SK-N-SH (cell line): ENCODE results near the gene BBOF1. TPM values are rescaled to one million over a fixed set of nuclear protein-coding genes. Genes with fewer than 3 reads are reported as not detected.
"Not testable (repeated sequence)": the region's sequence is repeated elsewhere in the genome, so short reads cannot be mapped to it uniquely, and the experiment has no call there.

ENCODE experiments used
- CTCF ChIA-PET: fragments of 300-600, 350-600 bp; formaldehyde crosslinking; extraction: SDS; loops from one replicate; lab custom pipeline; 2021; lab: Yijun Ruan, JAX
- POLR2A ChIA-PET: fragments of 350-600 bp; sonication (Branson Sonifier 250); formaldehyde crosslinking; extraction: SDS; loops from one replicate; lab custom pipeline; 2020; ENCODE audit warnings: antibody characterized with exemption, inconsistent platforms; lab: Yijun Ruan, JAX
- DNase-seq: peaks from one replicate; pipeline ENCODE4 v3.0.0; 2012
- H2AFZ ChIP-seq: fragments of 200-600 bp; sonication (generic); 2 replicates; pipeline ENCODE4 v1.8.1; 2016; ENCODE audit warnings: antibody characterized with exemption, mild to moderate bottlenecking, low read depth
- H3F3A ChIP-seq: fragments of 200-600 bp; sonication (generic); replicated peaks from 2 replicates; pipeline ENCODE3; 2016; ENCODE audit warnings: antibody characterized with exemption, mild to moderate bottlenecking; ENCODE audit not compliant: insufficient read depth
- H3K27ac ChIP-seq, 2 experiments: fragments of 200-500 bp in 1 of 2; fragments of 200-600 bp in 1 of 2; sonication (Bioruptor generic) in 1 of 2; sonication (generic), shearing (Covaris generic) in 1 of 2; 2 replicates each; pipeline versions ENCODE4 v1.5.1 to v1.6.1; 2014 to 2016; ENCODE audit warnings: low read depth in 2 of 2, inconsistent platforms in 1 of 2, low read length in 1 of 2, mild to moderate bottlenecking in 1 of 2, mixed read lengths in 1 of 2
- H3K27me3 ChIP-seq: fragments of 200-600 bp; sonication (generic), shearing (Covaris generic); 2 replicates; pipeline ENCODE4 v1.6.1; 2016; ENCODE audit warnings: mixed run types; ENCODE audit not compliant: insufficient read depth
- H3K36me3 ChIP-seq, 2 experiments: fragments of 200-500 bp in 1 of 2; fragments of 200-600 bp in 1 of 2; sonication (Bioruptor generic) in 1 of 2; sonication (generic) in 1 of 2; replicated peaks in 1 of 2; 2 replicates each; pipeline versions ENCODE3 to v1.5.1; 2014 to 2016; ENCODE audit warnings: low read length in 1 of 2, mild to moderate bottlenecking in 1 of 2; ENCODE audit not compliant: insufficient read depth in 2 of 2, control insufficient read depth in 1 of 2
- H3K4me1 ChIP-seq, 2 experiments: fragments of 200-500 bp in 1 of 2; fragments of 200-600 bp in 1 of 2; sonication (Bioruptor generic) in 1 of 2; sonication (generic), shearing (Covaris generic) in 1 of 2; 2 replicates each; pipeline versions ENCODE4 v1.5.1 to v1.6.1; 2014 to 2016; ENCODE audit warnings: low read depth in 1 of 2, low read length in 1 of 2, mixed run types in 1 of 2; ENCODE audit not compliant: insufficient read depth in 2 of 2, control insufficient read depth in 1 of 2
- H3K4me2 ChIP-seq: fragments of 200-600 bp; sonication (generic), shearing (Covaris generic); 2 replicates; pipeline ENCODE4 v1.6.1; 2017; ENCODE audit warnings: mixed run types
- H3K4me3 ChIP-seq, 2 experiments: fragments of 200-500 bp in 1 of 2; fragments of 200-600 bp in 1 of 2; sonication (Bioruptor generic) in 1 of 2; sonication (generic), shearing (Covaris generic) in 1 of 2; 2 replicates each; pipeline versions ENCODE4 v1.5.1 to v1.8.1; 2014 to 2016; ENCODE audit warnings: low read depth in 2 of 2, inconsistent platforms in 1 of 2, low read length in 1 of 2, mild to moderate bottlenecking in 1 of 2, mixed read lengths in 1 of 2, moderate library complexity in 1 of 2
- H3K79me2 ChIP-seq: fragments of 200-600 bp; sonication (generic); 2 replicates; pipeline ENCODE4 v1.8.1; 2017; ENCODE audit warnings: mild to moderate bottlenecking; ENCODE audit not compliant: insufficient read depth
- H3K9ac ChIP-seq: fragments of 200-600 bp; sonication (generic); 2 replicates; pipeline ENCODE4 v1.6.1; 2017; ENCODE audit warnings: mixed run types
- H3K9me2 ChIP-seq: fragments of 200-600 bp; sonication (generic); 2 replicates; pipeline ENCODE4 v1.6.1; 2017; ENCODE audit warnings: mixed run types
- H3K9me3 ChIP-seq: fragments of 200-600 bp; sonication (generic); 2 replicates; pipeline ENCODE4 v1.6.1; 2017; ENCODE audit warnings: mixed run types, mild to moderate bottlenecking, moderate library complexity
- H4K20me1 ChIP-seq: fragments of 200-600 bp; sonication (generic); 2 replicates; pipeline ENCODE4 v1.6.1; 2017; ENCODE audit warnings: mild to moderate bottlenecking, mixed run types; ENCODE audit not compliant: insufficient read depth
- CHD2 ChIP-seq: fragments of 150-350 bp; IDR thresholded peaks from 2 replicates; pipeline ENCODE4 v1.6.1; 2018; ENCODE audit warnings: low read length; ENCODE audit not compliant: partially characterized antibody
- ELF1 ChIP-seq: IDR thresholded peaks from 2 replicates; pipeline ENCODE4 v1.4.0; 2012
- EP300 ChIP-seq, 2 experiments: IDR thresholded peaks; 2 replicates each; pipeline versions ENCODE4 v1.4.0 to v1.6.1; 2012; ENCODE audit warnings: borderline replicate concordance in 1 of 2, low read depth in 1 of 2, low read length in 1 of 2
- FOXJ3 ChIP-seq: sonication (generic); formaldehyde crosslinking; IDR thresholded peaks from 2 replicates; pipeline ENCODE4 v1.5.1; 2020; ENCODE audit warnings: mild to moderate bottlenecking, missing genetic modification reagents
- GATA2 ChIP-seq: sonication (generic); formaldehyde crosslinking; IDR thresholded peaks from 2 replicates; pipeline ENCODE4 v1.5.0; 2020; ENCODE audit warnings: mild to moderate bottlenecking, missing genetic modification reagents
- JUND ChIP-seq: IDR thresholded peaks from 2 replicates; pipeline ENCODE4 v1.4.0; 2012
- MEF2A ChIP-seq: IDR thresholded peaks from 2 replicates; pipeline ENCODE4 v1.4.0; 2012; ENCODE audit warnings: low read depth, borderline replicate concordance
- RAD21 ChIP-seq: IDR thresholded peaks from 2 replicates; pipeline ENCODE4 v1.6.1; 2012; ENCODE audit warnings: mild to moderate bottlenecking, low read length
- RFX5 ChIP-seq: IDR thresholded peaks from 2 replicates; pipeline ENCODE4 v1.6.1; 2012; ENCODE audit warnings: mild to moderate bottlenecking, improper control_type of control experiment, low read length
- RXRA ChIP-seq: IDR thresholded peaks from 2 replicates; pipeline ENCODE4 v1.4.0; 2012; ENCODE audit warnings: low read depth, mild to moderate bottlenecking, borderline replicate concordance
- SMC3 ChIP-seq: IDR thresholded peaks from 2 replicates; pipeline ENCODE4 v1.6.1; 2012; ENCODE audit warnings: low read depth, low read length, improper control_type of control experiment
- WGBS: methylation state at CpG from one replicate; pipeline ENCODE4 v1.1.6; 2017; ENCODE audit warnings: low lambda C conversion rate; 5-methylcytosine and 5-hydroxymethylcytosine counted together
- polyA plus RNA-seq, 3 experiments: library from polyadenylated mRNA; depleted of rRNA; stranded (reverse); fragments of >200 nt; gene quantifications; 2 replicates each; pipeline ENCODE4 v1.2.3, GENCODE V29; 2012
- small RNA-seq, 7 experiments: library from RNA; depleted of rRNA; stranded (forward); fragments of <200 nt; gene quantifications; one replicate each; pipeline ENCODE3, GENCODE V24; 2012
- TF ChIP-seq, protein P1 (sequence below): fragments of 150-350 bp; IDR thresholded peaks from 2 replicates; pipeline ENCODE4 v1.6.1; 2016; ENCODE audit warnings: mild to moderate bottlenecking, low read depth, low read length
- TF ChIP-seq, protein P2 (sequence below): IDR thresholded peaks from 2 replicates; pipeline ENCODE4 v1.4.0; 2012; ENCODE audit warnings: low read depth, borderline replicate concordance
- TF ChIP-seq, protein P3 (sequence below): fragments of 200-600 bp; sonication (generic); IDR thresholded peaks from 2 replicates; pipeline ENCODE4 v1.6.1; 2017; ENCODE audit warnings: antibody characterized with exemption, mild to moderate bottlenecking, moderate library complexity

BBOF1 gene
- polyA plus RNA-seq, 1 of the 3 experiments (the other 2 are of a cell fraction): 1.9 TPM

DNA sequence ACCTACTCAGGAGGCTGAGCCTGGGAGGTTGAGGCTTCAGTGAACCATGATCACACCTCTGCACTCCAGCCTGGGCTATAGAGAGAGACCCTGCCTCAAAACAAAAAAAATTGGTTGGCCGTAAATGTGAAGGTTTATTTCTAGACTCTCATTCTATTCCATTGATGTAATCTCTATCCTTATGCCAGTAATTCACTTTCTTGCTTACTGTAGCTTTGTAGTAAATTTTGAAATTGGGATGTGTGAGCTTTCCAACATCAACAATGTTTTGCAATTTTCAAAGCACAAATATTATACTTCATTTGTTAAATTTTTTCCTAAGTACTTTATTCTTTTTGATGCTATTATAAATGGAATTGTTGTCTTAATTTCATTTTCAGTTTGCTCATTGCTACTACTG, 90.2 kb downstream of the BBOF1 start:
- Histone ChIP-seq H3K79me2 (no peaks in the 10 kb centered on the region), H2AFZ (no peak overlapping the region), H3K9ac (no peak overlapping the region), H3K36me3 (peaks cover 0 to 4% of the 10 kb centered on the region in 2 experiments), H4K20me1 (no peaks in the 10 kb centered on the region), H3F3A (no peaks in the 10 kb centered on the region), H3K4me3 (no peak overlapping the region), H3K9me3 (no peaks in the 10 kb centered on the region), H3K27me3 (no peaks in the 10 kb centered on the region), H3K9me2 (no peaks in the 10 kb centered on the region), H3K27ac (no peak overlapping the region), H3K4me2 (no peak overlapping the region), H3K4me1 (no peaks in the 10 kb centered on the region)
- ChIA-PET CTCF (interaction anchor here (0.9 to 1.4 kb wide), 3 partner anchors 119 to 148 kb away, joined by 3 to 5 read pairs (median 5); no protein-coding TSS in a partner anchor), POLR2A (no interaction called here)
- 100% methylated on average over 1 of the region's 1 CpG for WGBS
- no peak for DNase-seq
- no peak for TF ChIP-seq RFX5
- TF ChIP-seq, protein P1, sequence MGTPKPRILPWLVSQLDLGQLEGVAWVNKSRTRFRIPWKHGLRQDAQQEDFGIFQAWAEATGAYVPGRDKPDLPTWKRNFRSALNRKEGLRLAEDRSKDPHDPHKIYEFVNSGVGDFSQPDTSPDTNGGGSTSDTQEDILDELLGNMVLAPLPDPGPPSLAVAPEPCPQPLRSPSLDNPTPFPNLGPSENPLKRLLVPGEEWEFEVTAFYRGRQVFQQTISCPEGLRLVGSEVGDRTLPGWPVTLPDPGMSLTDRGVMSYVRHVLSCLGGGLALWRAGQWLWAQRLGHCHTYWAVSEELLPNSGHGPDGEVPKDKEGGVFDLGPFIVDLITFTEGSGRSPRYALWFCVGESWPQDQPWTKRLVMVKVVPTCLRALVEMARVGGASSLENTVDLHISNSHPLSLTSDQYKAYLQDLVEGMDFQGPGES: no peak
- no peak for TF ChIP-seq CHD2
- TF ChIP-seq MEF2A: no peak
- TF ChIP-seq GATA2: no peak
- no peak for TF ChIP-seq EP300 (IDR thresholded peaks at IDR 0.05; ENCODE audit: borderline replicate concordance in 1 of 2, low read depth in 1 of 2, low read length in 1 of 2)
- TF ChIP-seq, protein P2, sequence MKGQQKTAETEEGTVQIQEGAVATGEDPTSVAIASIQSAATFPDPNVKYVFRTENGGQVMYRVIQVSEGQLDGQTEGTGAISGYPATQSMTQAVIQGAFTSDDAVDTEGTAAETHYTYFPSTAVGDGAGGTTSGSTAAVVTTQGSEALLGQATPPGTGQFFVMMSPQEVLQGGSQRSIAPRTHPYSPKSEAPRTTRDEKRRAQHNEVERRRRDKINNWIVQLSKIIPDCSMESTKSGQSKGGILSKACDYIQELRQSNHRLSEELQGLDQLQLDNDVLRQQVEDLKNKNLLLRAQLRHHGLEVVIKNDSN: no peak
- no peak for TF ChIP-seq RXRA
- TF ChIP-seq ELF1: no peak
- TF ChIP-seq JUND: no peak
- TF ChIP-seq FOXJ3 (CRISPR knock-in tag): no peak

DNA sequence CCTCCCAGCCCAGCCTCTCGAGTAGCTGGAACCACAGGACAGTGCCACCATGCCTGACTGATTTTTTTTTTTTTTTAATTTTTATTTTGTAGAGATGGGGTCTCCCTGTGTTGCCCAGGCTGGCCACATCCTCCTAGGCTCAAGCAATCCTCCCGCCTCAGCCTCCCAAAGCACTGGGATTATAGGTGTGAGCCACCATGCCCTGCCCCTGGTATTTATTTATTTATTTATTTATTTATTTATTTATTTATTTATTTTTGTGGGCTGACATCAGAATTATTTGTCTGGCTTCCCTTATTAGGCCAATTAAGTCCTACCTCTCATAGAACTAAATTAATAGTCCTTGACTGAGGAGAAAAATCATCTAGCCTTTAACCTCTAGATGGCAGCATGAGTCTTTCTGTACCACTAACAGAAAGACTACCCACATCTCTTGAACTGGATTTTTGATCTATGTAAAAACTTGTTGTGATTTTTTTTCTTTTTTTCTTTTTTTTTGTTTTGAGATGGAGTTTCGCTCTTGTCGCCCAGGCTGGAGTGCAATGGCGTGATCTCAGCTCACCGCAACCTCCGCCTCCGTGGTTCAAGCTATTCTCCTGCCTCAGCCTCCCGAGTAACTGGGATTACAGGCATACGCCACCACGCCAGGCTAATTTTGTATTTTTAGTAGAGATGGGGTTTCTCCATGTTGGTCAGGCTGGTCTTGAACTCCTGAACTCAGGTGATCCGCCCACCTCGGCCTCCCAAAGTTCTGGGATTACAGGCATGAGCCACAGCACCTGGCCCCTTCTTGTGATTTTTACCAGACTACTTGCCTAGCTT, 92.5 kb downstream of the BBOF1 start:
- peaks cover 0 to 12% of the 10 kb centered on the region in 2 experiments for H3K36me3 ChIP-seq
- peak; percentile 64 for DNase-seq
- 95% methylated on average over 13 of the region's 13 CpGs for WGBS
- H3K4me3 ChIP-seq, H3F3A ChIP-seq, H3K79me2 ChIP-seq, H3K27me3 ChIP-seq, H3K9me3 ChIP-seq, H3K4me2 ChIP-seq, H4K20me1 ChIP-seq, POLR2A ChIA-PET, H2AFZ ChIP-seq, H3K4me1 ChIP-seq, H3K27ac ChIP-seq, H3K9me2 ChIP-seq, H3K9ac ChIP-seq: not testable (repeated sequence)
- peak; percentile 66 for TF ChIP-seq SMC3
- peak; percentile 89 for TF ChIP-seq RAD21
- TF ChIP-seq, protein P3, sequence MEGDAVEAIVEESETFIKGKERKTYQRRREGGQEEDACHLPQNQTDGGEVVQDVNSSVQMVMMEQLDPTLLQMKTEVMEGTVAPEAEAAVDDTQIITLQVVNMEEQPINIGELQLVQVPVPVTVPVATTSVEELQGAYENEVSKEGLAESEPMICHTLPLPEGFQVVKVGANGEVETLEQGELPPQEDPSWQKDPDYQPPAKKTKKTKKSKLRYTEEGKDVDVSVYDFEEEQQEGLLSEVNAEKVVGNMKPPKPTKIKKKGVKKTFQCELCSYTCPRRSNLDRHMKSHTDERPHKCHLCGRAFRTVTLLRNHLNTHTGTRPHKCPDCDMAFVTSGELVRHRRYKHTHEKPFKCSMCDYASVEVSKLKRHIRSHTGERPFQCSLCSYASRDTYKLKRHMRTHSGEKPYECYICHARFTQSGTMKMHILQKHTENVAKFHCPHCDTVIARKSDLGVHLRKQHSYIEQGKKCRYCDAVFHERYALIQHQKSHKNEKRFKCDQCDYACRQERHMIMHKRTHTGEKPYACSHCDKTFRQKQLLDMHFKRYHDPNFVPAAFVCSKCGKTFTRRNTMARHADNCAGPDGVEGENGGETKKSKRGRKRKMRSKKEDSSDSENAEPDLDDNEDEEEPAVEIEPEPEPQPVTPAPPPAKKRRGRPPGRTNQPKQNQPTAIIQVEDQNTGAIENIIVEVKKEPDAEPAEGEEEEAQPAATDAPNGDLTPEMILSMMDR: peak; percentile 76
- CTCF ChIA-PET: interaction anchor here (0.6 to 2.9 kb wide), 26 partner anchors 10 to 847 kb away, joined by 3 to 36 read pairs (median 4); partner anchors contain the start of genes ALDH6A1 and LIN52

Small RNA genes lying within 50 kb of the gene (small RNA-seq; reads per million reads assigned to genes)
- gene AC005480.2: 0 to 0.21 (median 0) reads per million in 7 experiments

Other genes starting within 250 kb of the BBOF1 start
- 7.1 and 9.7 TPM in 2 replicates for gene PTGR2, start 167.5 kb upstream of the BBOF1 start, polyA plus RNA-seq (2012; rRNA removed)
- 22.8 and 28.7 TPM in 2 replicates for gene ZNF410, start 132.5 kb upstream of the BBOF1 start, polyA plus RNA-seq (2012; rRNA removed)
- 1.4 and 2.2 TPM in 2 replicates for gene FAM161B, start 69.3 kb upstream of the BBOF1 start, polyA plus RNA-seq (2012; rRNA removed)
- gene COQ6, start 69.0 kb upstream of the BBOF1 start, polyA plus RNA-seq (2012; rRNA removed): 38.8 and 55.9 TPM in 2 replicates
- 5.5 and 8.0 TPM in 2 replicates for gene ENTPD5, start 61 bp upstream of the BBOF1 start, polyA plus RNA-seq (2012; rRNA removed)
- 9.4 and 12.9 TPM in 2 replicates for gene ALDH6A1, start 65.1 kb downstream of the BBOF1 start, polyA plus RNA-seq (2012; rRNA removed)
- 4.9 and 5.9 TPM in 2 replicates for gene LIN52, start 65.6 kb downstream of the BBOF1 start, polyA plus RNA-seq (2012; rRNA removed)
- gene VSX2, start 220.1 kb downstream of the BBOF1 start, polyA plus RNA-seq (2012; rRNA removed): not detected in 2 replicates